ENCODE data around the gene CAMSAP2.

GRCh38 chr1:200838676-200839445 is 100.2 kb downstream of the CAMSAP2 start:
- TF ChIP-seq CTCF (IDR thresholded peaks at IDR 0.05) (no peak), POLR2A (IDR thresholded peaks at IDR 0.05) (no peak), EP300 (IDR thresholded peaks at IDR 0.05) (no peak), POLR2AphosphoS5 (IDR thresholded peaks at IDR 0.05) (no peak)
